Hematopoietic multipotent progenitor cell treated with erythropoietin and hydrocortisone succinate and interleukin-3 and kit ligand, for 4 days (in vitro differentiated cells): Measurements from ENCODE around the gene NANOS3.
"Not testable (repeated sequence)": the region's sequence is repeated elsewhere in the genome, so short reads cannot be mapped to it uniquely, and the experiment has no call there.

ENCODE experiments used
- DNase-seq: peaks from one replicate; pipeline ENCODE4 v3.0.0-alpha.2; 2015

The NANOS3 gene

DNA sequence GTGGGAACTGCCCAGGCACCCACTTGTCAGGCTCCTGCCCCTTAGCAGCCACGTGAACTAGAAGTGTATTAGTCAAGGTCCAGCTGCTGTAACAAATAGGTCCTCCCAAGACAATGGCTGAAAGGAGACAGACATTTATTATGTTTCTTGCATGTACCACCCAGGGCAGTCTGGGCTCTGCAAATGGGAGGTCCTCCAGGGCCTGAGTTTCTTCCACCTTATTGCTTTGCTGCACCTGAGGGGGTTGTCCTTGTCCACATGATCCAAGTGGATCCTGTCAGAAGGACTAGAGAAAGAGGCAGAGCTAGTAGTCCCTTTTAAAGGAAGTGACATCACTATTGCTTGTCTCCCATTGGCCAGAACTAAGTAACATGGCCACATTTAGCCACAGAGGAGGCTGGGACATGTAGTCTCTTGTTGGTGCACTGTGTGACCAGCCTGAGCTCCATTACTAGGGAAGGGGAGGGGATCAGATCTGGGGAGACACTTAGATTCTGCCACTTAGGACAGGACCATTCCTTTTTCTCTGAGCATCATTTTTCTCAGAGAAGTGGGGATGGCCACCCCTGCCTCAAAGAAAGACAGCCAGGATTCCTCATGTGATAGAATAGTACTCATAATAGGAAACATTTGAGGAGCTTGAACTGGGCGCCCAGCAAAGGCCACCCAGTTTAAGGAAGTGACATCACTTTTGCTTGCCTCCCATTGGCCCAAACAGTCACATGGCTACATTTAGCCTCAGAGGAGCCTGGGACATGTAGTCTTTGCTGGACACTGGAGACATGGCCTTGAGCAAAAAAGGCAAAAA is 44.2 kb downstream of the NANOS3 start:
- peak; percentile 87 for DNase-seq

DNA sequence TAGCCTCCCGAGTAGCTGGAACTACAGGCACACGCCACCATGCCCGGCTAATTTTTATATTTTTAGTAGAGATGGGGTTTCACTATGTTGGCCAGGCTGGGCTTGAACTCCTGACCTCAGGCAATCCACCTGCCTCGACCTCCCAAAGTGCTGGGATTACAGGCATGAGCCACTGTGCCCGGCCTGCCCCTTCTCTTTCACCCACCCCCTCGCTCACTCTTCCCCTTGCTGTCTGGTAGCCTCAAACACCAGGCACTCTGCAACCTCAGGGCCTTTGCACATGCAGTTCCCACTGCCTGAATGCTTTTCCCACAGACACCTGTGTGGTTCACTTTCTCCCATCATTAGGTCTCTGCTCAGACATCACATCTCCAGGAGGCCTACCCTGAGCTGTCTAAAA is 45.2 kb downstream of the NANOS3 start:
- not testable (repeated sequence) for DNase-seq

DNA sequence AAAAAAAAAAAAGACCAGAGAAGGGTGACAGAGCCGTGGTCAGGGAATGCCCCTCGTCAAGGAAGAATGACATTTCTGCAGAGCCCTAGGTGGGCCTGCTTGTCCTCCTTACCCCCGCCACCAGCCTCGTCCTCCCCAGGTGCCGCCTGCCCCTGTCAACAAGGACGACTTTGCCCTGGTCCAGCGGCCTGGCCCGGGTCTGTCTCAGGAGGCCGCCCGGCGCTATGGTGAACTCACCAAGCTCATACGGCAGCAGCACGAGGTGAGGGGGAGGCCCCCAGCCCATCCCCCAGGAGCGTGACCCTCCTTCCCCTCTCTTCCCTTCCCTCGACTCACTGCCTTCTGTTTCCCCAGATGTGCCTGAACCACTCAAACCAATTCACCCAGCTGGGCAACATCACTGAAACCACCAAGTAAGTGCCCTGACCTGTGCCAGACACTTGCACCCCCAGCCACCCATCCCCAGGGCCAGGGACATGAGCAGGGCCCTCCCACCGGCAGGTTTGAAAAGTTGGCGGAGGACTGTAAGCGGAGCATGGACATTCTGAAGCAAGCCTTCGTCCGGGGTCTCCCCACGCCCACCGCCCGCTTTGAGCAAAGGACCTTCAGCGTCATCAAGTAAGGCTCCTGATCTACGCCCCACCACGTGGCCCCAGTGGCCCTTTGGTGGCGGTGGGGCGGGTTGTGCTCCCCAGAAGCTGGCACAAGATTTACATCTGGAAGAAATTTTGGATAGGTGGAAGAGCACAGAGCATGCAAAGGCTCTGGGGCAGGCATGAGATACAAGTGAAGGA is 46.5 kb downstream of the NANOS3 start:
- DNase-seq, result no peak

DNA sequence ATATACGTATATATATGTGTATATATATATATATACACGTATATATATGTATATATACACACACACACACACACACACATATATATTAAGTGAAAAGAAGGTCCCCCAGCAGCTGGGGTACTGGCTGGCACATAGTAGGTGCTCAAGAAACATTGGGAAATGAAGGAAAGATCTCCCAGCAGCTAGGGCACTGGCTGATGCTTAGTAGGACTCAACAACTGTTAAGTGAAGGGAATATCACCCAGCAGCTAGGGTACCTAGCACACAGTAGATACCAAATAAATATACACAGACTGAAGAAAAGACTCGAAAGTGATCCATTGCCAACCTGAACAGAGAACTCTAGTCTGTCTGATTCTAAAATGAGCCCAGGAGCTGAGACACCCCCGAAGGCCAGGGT is 49.1 kb downstream of the NANOS3 start:
- DNase-seq, result no peak

DNA sequence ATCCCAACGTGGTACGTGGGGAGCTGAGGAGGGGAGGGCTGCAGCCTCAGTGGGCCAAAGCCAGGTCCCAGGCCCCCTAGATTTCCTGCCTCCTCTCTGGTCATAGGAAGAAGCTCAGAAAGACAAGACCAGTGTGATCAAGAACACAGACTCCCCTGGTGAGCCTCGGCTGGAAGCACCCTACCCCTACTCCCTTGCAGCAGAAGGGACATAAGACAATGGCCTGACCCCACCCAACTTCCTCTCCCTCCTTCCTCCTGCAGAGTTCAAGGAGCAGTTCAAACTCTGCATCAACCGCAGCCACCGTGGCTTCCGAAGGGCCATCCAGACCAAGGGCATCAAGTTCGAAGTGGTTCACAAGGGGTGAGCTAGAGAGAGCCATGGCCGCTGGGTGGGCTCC is 49.8 kb downstream of the NANOS3 start:
- no peak for DNase-seq

DNA sequence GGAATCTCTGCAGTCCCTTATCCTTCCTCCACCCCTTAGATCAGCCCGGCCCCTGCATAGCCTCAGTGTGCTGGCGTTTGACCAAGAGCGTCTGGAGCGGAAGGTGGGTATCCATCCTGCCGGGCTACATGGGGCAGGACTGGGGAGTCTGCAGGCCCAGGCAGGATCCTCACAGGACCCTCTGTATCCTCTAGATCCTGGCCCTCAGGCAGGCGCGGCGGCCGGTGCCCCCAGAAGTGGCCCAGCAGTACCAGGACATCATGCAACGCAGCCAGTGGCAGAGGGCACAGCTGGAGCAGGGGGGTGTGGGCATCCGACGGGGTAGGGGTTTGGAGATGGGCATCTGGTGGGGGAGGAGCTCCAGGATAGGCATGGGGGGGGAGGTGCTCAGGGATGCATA is 52.4 kb downstream of the NANOS3 start:
- no peak for DNase-seq

DNA sequence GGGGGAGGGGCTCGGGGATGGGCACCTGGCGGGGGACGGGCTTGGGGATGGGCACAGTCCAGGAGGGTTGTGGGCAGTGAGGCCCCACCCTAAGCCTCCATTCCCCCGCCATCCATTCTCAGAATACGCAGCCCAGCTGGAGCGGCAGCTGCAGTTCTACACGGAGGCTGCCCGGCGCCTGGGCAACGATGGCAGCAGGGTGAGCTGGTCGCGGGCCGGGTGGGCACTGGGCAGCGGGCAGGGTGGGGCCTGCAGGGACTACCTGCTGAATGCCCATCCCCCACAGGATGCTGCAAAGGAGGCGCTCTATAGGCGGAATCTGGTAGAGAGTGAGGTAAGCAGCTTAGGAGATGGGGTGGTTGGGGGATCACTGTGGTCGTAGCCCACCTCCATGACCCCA is 53.0 kb downstream of the NANOS3 start:
- DNase-seq, result no peak
